Measurements from ENCODE around the gene CNTNAP4.

Gene CNTNAP4

GRCh38 chr16:76583466-76583865, 306.3 kb downstream of the CNTNAP4 start:
- Mint-ChIP-seq H3K9me3 (peaks cover 5% of the 10 kb centered on the region), H3K4me3 (no peak overlapping the region)

GRCh38 chr16:76583945-76584344, 306.7 kb downstream of the CNTNAP4 start:
- no peak overlapping the region for H3K4me3 Mint-ChIP-seq

More at GRCh38 chr16:76583466-76583865, 306.3 kb downstream of the CNTNAP4 start:
- DNase-seq: no peak
- Mint-ChIP-seq H3K27me3 (no peaks in the 10 kb centered on the region), H3K4me1 (ENCODE audit: low read depth) (no peaks in the 10 kb centered on the region), H3K27ac (no peak overlapping the region), H3K36me3 (ENCODE audit: low read depth) (no peaks in the 10 kb centered on the region)

DNA sequence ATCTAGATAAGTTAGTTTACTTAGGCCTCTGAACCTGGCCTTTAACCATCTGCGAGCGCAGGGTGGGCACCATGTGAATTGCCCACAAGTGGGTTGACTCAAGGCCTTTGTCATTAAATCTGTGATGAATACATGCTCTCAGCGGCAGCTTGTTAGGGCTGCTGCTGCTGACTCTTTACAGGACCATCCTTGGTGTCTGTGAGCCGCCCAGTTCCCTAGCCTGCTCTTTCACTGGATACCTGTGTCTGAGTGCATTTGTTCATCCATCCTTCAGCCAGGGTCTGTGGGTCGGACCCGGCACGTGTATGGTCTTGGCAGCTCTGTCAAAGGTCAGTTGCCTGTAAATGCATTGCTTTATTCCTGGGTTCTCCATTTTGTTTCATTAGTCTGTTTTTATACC, 321.3 kb downstream of the CNTNAP4 start:
- no peaks in the 10 kb centered on the region for H3K36me3 Mint-ChIP-seq (ENCODE audit: low read depth)
- no peaks in the 10 kb centered on the region for H3K27me3 Mint-ChIP-seq
- no peaks in the 10 kb centered on the region for H3K4me1 Mint-ChIP-seq (ENCODE audit: low read depth)
- no peak overlapping the region for H3K4me3 Mint-ChIP-seq
- H3K9me3 Mint-ChIP-seq: no peaks in the 10 kb centered on the region
- H3K27ac Mint-ChIP-seq: no peak overlapping the region
- DNase-seq: no peak

More at GRCh38 chr16:76583945-76584344, 306.7 kb downstream of the CNTNAP4 start:
- Mint-ChIP-seq H3K9me3 (peaks cover 5% of the 10 kb centered on the region), H3K27me3 (no peaks in the 10 kb centered on the region), H3K27ac (no peak overlapping the region), H3K4me1 (ENCODE audit: low read depth) (no peaks in the 10 kb centered on the region), H3K36me3 (ENCODE audit: low read depth) (no peaks in the 10 kb centered on the region)
- no peak for DNase-seq

- Mint-ChIP-seq H3K9me3 (peaks cover 10% of the 10 kb centered on the region), H3K4me1 (ENCODE audit: low read depth) (no peaks in the 10 kb centered on the region), H3K27ac (no peak overlapping the region), H3K27me3 (no peaks in the 10 kb centered on the region), H3K4me3 (no peak overlapping the region), H3K36me3 (ENCODE audit: low read depth) (no peaks in the 10 kb centered on the region)
- DNase-seq: no peak
Observed at GRCh38 chr16:76607317-76607716, 330.1 kb downstream of the CNTNAP4 start.

Measured in activated T-cell treated with anti-CD3 and anti-CD28 coated beads, Interleukin-2, amount 50 U/mL, for 24 hours (primary cell).